Neutrophil (primary cell): ENCODE measurements around the gene RBPJ.

ENCODE experiments used
- H3K27ac ChIP-seq: fragments of 200-600 bp; sonication (generic); 2 replicates; pipeline ENCODE4 v1.5.1; 2016; ENCODE audit warnings: mild to moderate bottlenecking, moderate library complexity
- H3K27me3 ChIP-seq: fragments of 200-600 bp; sonication (generic); 2 replicates; pipeline ENCODE4 v1.6.0; 2016; ENCODE audit warnings: mild to moderate bottlenecking
- H3K36me3 ChIP-seq: fragments of 200-600 bp; sonication (generic); 2 replicates; pipeline ENCODE4 v1.5.1; 2017
- H3K4me1 ChIP-seq, 2 experiments: fragments of 200-600 bp in 1 of 2; sonication (generic) in 1 of 2; 1 replicate in 1 of 2; 2 replicates in 1 of 2; pipeline versions ENCODE4 v1.5.1 to v1.6.1; 2013 to 2016; ENCODE audit warnings: low read depth in 1 of 2, low read length in 1 of 2, mild to moderate bottlenecking in 1 of 2, moderate library complexity in 1 of 2; ENCODE audit not compliant: control insufficient read depth in 1 of 2, insufficient read depth in 1 of 2
- H3K4me3 ChIP-seq, 2 experiments: fragments of 200-600 bp in 1 of 2; sonication (generic) in 1 of 2; 1 replicate in 1 of 2; 2 replicates in 1 of 2; pipeline ENCODE4 v1.5.1; 2013 to 2016; ENCODE audit warnings: low read depth in 1 of 2, low read length in 1 of 2, mild to moderate bottlenecking in 1 of 2, moderate library complexity in 1 of 2
- H3K9me3 ChIP-seq: fragments of 200-600 bp; sonication (generic); 2 replicates; pipeline ENCODE4 v1.5.1; 2016
- CTCF ChIP-seq: fragments of 200-600 bp; sonication (generic); IDR thresholded peaks from 2 replicates; pipeline ENCODE4 v1.5.1; 2016; ENCODE audit warnings: antibody characterized with exemption

Gene RBPJ

DNA sequence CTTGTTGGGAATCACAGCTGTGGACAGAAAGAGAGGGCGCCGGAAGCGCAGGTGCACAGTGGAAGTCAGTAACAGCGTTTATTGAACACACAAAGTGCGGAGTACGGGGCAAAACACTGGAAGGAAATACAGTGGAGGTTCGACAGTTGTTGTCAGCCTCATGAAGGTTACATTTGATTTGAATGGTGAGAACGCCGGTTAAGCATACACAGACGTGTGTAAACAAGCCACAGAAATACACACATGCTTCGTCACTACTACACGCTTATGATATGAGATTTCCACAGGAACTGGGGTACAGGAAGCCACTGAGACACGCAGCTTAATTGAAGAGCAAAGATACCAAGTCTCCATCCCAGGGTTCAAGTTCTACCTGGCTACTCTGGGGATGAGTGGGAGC lies 157.5 kb downstream of the RBPJ start:
- Histone ChIP-seq H3K9me3 (no peaks in the 10 kb centered on the region), H3K36me3 (no peaks in the 10 kb centered on the region), H3K4me3 (no peak overlapping the region), H3K27me3 (peaks cover 5% of the 10 kb centered on the region), H3K4me1 (no peaks in the 10 kb centered on the region), H3K27ac (no peak overlapping the region)
- TF ChIP-seq CTCF: no peak

- Histone ChIP-seq H3K36me3 (no peaks in the 10 kb centered on the region), H3K27me3 (peaks cover 5% of the 10 kb centered on the region), H3K9me3 (no peaks in the 10 kb centered on the region), H3K27ac (no peak overlapping the region), H3K4me3 (no peak overlapping the region), H3K4me1 (no peaks in the 10 kb centered on the region)
- TF ChIP-seq CTCF: no peak
Observed at GRCh38 chr4:26482508-26483462, 162.0 kb downstream of the RBPJ start.

DNA sequence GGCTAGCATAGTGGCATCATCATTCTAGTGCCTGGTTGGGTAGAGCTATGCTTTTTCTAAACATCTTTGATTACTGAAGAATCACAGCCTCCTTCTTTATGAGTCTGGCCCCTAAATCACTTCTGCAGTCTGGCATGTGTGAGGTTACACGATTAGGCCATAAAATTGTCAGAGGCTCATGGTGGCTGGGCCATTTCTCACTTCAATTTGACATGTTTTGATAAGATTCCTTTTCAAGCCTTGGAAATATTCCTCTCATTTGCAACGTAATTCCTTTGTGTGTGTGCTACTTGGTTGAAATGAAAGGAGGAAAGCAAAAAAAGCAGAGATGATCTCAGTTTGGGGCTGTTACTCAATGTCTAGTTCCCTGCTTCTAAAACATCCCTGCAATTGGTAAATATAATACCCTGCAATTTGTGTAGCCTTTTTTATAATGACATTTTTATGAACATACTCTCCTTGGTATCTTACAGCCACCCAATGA lies 163.3 kb downstream of the RBPJ start:
- H3K36me3 ChIP-seq: no peaks in the 10 kb centered on the region
- no peak overlapping the region for H3K27ac ChIP-seq
- no peaks in the 10 kb centered on the region for H3K9me3 ChIP-seq
- H3K4me1 ChIP-seq: no peaks in the 10 kb centered on the region
- H3K4me3 ChIP-seq: no peak overlapping the region
- TF ChIP-seq CTCF: no peak
- peaks cover 17% of the 10 kb centered on the region for H3K27me3 ChIP-seq

- no peak overlapping the region for H3K4me3 ChIP-seq
- peaks cover 20% of the 10 kb centered on the region for H3K27me3 ChIP-seq
- H3K9me3 ChIP-seq: no peaks in the 10 kb centered on the region
- H3K27ac ChIP-seq: no peak overlapping the region
- no peak for TF ChIP-seq CTCF
- H3K36me3 ChIP-seq: no peaks in the 10 kb centered on the region
- H3K4me1 ChIP-seq: no peaks in the 10 kb centered on the region
Observed at GRCh38 chr4:26484516-26484915, 163.7 kb downstream of the RBPJ start.
